HCT116 (cell line): ENCODE data around the gene LRRC72.

Experiments
- CTCF ChIP-seq, 3 experiments: fragments of 200-600 bp in 1 of 3; sonication (generic) in 1 of 3; IDR thresholded peaks in 2 of 3; conservative IDR thresholded peaks in 1 of 3; 2 replicates each; pipeline ENCODE4 v1.5.1; 2012 to 2017; ENCODE audit warnings: low read depth in 2 of 3, low read length in 2 of 3, antibody characterized with exemption in 1 of 3, borderline replicate concordance in 1 of 3, control low read depth in 1 of 3, mild to moderate bottlenecking in 1 of 3, mixed read lengths in 1 of 3, mixed run types in 1 of 3, moderate library complexity in 1 of 3; ENCODE audit not compliant: insufficient read depth in 1 of 3
- EZH2phosphoT487 ChIP-seq: fragments of 200-600 bp; IDR thresholded peaks from 2 replicates; pipeline ENCODE4 v1.6.1; 2018; ENCODE audit warnings: antibody characterized with exemption, borderline replicate concordance
- POLR2A ChIP-seq: IDR thresholded peaks from 2 replicates; pipeline ENCODE4 v1.7.0; 2011; ENCODE audit warnings: borderline replicate concordance; ENCODE audit not compliant: insufficient read depth, insufficient read length; ENCODE audit errors: extremely low read depth
- SIN3A ChIP-seq: IDR thresholded peaks from 2 replicates; pipeline ENCODE4 v1.6.1; 2012; ENCODE audit warnings: low read depth

GRCh38 chr7:16604054-16604453 is 77.4 kb downstream of the LRRC72 start:
- no peak for TF ChIP-seq POLR2A
- no peak for TF ChIP-seq SIN3A
- TF ChIP-seq CTCF (IDR thresholded peaks at IDR 0.05 in 2 of 3, conservative IDR thresholded peaks at IDR 0.05 in 1 of 3; ENCODE audit: borderline replicate concordance in 1 of 3, insufficient read depth in 1 of 3, low read depth in 2 of 3, low read length in 2 of 3), result peak; percentile 16 to 33 (median 19); a peak in 3 of 6 replicates
- no peak for TF ChIP-seq EZH2phosphoT487
